Endometrial microvascular endothelial cells (primary cell): ENCODE results near the gene CCDC73. TPM values are rescaled to one million over a fixed set of nuclear protein-coding genes. Genes with fewer than 3 reads are reported as not detected.
"Not testable (repeated sequence)": the region's sequence is repeated elsewhere in the genome, so short reads cannot be mapped to it uniquely, and the experiment has no call there.

Experiments
- in situ Hi-C: cut with HindIII; loops from 2 replicates; pipeline ENCODE4 v1.10.0; 2017; ENCODE audit warnings: low sequenced_read_pairs, low pct_unique_long_range_greater_than_20kb; ENCODE audit errors: inconsistent ontology term
- total RNA-seq: library from RNA; depleted of rRNA; stranded (reverse); fragments of >200 nt; gene quantifications from one replicate; pipeline ENCODE4 v1.2.3, GENCODE V29; 2015; ENCODE audit errors: inconsistent ontology term

The CCDC73 gene
- total RNA-seq, 1 donor from 2014 or later: not detected

- in situ Hi-C loops: no loop called here
Measured at GRCh38 chr11:32817181-32817851, 22.9 kb upstream of the CCDC73 start.

GRCh38 chr11:32809313-32809712, 14.9 kb upstream of the CCDC73 start:
- in situ Hi-C loops: no loop called here

DNA sequence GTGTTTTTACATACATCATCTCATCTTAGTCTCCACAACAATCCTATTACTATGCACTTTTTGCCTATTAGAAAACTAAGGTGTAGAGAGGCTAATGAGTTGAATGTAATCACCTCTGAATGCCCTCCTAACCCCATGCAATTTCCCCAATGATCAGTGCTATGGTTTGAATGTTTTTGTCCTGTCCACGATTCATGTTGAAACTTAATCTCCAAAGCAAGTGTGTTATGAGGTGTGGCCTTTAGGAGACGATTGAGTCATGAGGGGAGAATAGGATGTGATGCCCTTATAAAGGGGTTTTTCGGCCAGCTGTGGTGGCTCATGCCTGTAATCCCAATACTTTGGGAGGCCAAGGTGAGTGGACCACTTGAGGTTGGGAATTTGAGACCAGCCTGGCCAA, 2.0 kb upstream of the CCDC73 start:
- in situ Hi-C loops: no loop called here

- in situ Hi-C loops: no loop called here
Measured at GRCh38 chr11:32792948-32793475, 1.4 kb downstream of the CCDC73 start.

DNA sequence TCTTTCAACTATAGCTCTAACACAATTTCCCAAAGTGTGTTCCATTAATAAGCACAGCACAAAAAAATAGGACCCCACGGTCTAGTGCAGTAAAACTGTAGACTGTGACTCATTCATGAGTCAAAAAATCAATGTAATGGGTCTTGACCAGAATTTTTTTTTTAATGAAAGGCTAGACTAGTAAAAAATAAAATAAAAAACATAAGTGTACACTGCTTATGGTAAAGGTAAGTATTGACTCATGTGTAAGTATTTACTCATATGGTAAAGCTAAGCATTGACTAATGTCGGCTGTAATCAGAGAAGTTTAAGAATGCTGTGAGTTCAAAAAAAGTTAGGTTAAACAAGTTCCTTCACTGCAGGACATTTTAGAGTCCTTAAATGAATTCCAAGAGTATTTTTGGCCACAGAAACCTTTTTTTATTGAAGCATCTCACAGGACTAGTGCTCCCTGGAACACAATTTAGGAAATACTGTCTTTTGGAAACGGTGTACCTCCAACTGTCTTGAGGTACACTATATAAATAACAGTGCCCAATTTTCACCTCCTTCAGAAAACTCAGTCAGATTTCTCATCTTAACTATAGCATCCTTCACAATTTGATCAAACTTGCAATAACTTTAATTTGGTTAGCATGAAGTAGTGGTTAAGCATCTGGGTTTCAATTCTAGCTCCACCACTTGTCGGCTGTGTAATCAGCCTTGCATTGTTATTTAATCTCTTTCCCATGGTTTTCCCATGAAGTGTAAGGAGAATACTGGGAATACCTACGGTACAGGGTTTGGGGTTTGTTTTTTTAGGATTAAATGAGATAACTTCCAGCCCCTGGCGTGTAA, 2.1 kb downstream of the CCDC73 start:
- in situ Hi-C loops: no loop called here

- in situ Hi-C loops: no loop called here
Measured at GRCh38 chr11:32790916-32791315, 3.5 kb downstream of the CCDC73 start.

DNA sequence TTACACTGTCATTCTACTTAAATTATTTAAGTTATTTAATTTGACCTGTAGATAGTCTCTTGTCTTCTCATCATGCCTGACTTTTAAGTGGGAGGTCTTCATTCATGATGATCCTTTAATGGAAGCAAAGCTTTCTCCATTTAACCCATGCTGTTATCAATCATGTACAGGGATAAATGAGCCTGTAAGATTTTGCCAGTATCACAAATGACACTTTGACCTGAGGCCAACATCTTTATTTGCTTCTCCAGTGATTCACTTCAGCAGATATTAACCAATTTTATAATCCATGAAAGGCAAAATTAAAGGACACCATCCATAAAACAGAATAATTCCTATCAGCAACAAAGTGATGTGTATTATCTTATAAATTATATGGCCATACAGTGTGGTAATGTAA, 7.7 kb downstream of the CCDC73 start:
- in situ Hi-C loops: no loop called here

DNA sequence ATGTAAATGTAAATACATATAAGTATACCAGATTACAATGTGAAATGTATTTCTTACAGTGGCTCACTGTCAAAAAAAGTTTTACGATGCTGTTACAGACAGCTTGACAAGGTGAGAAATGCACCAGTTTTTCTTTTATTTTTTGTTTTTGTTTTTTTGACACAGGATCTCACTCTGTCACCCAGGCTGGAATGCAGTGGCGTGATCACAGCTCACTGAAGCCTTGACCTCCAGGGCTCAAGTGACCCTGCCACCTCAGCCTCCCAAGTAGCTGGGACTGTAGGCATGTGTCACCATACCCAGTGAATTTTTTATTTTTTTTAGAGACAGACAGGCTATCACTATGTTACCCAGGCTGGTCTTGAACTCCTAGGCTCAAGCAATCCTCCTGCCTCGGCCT, 9.2 kb downstream of the CCDC73 start:
- in situ Hi-C loops: no loop called here

DNA sequence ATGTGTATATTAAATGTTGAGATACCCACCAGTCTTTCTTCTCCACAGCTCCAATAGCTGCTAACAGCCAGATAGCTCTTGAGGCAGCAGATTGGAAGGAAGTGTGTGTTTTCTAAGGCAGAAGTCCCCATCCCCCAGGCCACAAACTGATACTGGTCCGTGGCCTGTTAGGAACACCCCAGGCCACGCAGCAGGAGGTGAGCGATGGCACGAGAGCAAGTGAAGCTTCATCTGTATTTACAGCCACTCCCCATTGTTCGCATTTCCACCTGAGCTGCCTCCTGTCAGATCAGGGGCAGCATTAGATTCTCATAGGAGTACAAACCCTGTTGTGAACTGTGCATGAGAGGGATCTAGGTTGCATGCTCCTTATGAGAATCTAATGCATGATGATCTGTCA, 12.7 kb downstream of the CCDC73 start:
- in situ Hi-C loops: no loop called here

DNA sequence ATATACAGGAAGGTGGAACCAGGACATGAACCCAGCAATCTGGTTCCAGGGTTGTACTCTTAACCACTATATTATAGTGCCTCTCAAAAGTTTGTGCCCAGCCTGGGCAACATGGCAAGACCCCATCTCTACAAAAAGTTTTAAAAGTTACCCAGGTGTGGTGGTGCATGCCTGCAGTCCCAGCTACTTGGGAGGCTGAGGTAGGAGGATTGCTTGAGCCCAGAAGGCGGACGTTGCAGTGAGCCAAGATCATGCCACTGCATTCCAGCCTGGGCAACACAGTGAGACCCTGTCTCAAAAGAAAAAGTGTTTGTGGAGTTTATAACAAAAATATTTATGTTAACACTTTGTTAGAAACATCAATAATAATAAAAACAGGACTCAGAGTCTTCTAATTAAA, 13.6 kb downstream of the CCDC73 start:
- in situ Hi-C loops: not testable (repeated sequence)

DNA sequence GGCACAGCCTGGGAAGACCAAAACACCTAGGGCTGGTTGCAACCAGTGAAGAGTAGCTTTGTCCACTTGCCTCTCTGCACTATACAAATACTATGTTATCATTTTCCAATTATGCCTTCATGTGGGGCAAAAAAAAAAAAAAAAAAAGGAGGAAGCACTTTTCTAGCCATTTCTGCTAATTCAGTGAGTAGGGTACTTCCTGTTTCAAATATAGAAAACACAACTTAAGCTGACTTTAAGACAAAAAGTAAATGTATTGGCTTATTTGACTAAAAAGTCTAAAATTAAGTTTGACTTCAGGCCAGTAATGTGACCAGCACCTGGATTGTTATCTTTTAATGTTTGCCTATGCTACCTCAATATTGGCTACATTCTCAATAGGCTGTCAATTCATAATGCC, 15.3 kb downstream of the CCDC73 start:
- in situ Hi-C loops: no loop called here

DNA sequence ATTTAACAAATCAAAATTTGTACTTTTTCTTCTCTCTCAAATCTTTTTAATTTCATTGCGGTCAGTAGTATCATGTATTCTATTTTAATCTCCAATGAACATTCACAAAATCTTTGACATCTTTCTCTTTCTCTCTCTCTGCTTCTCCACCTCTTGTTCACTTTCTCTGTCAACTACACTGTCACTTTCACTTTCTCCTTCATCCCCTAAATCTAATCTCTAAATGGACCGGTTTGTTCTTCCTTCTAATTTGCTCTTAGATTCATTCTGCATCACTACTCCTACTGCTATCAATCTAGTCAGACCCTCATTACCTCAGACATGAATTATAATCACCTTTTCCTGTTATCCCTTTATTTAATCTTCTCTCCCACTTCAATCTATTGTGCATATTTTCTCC, 18.6 kb downstream of the CCDC73 start:
- in situ Hi-C loops: no loop called here

DNA sequence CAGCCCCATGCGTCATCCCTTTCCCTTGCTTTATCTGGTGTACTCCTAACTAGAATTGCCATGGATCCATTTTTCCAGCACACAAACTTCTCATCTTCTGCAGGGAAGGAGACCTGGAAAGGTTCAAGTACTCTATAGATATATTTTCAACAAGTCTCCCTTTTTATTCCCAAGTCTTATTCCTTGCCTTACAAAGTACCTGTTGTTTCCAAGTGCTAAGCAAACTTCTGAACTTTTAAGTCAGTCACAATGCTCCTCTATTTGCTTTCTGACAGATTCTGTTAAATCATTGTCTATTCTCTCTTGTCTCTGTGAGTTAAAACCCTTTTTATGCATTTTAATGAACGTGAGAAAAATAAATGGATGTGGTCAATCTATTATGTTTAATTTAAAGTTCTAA, 20.4 kb downstream of the CCDC73 start:
- in situ Hi-C loops: no loop called here

DNA sequence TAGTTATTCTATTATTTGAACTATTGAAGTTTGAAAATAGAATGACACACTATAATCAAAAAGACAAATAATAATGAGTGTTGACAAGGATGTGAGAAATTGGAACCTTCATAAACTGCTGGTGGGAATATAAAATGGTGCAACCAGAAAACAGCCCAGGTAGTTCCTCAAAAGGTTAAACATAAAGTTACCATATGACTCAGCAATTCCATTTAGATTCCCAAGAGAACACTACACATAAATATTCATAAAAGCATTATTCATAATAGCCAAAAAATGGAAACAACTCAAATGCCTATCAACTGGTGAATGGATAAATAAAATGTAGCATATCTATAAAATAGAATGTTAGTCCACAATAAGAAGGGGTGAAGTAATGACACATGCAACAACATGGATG, 21.7 kb downstream of the CCDC73 start:
- in situ Hi-C loops: no loop called here

GRCh38 chr11:32761774-32762173, 32.7 kb downstream of the CCDC73 start:
- in situ Hi-C loops: not testable (repeated sequence)

DNA sequence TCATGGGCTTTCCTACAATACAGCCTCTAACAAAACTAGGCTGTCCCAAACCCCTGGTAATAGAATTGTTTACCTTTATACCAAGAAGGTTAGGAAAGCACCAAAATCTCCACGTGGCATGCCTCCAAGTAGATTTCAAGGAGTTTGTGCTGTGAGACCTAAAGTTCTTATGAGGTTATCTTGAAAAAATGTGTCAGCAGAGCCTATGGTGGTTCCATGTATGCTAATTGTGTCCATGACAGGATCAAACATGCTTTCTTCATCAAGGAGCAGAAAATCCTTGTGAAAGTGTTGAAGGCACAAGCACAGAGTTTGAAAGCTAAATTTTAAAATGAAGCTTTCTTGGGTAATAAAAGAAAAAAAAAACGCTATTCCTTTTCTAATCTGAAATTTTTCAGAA, 36.2 kb downstream of the CCDC73 start:
- in situ Hi-C loops: no loop called here

DNA sequence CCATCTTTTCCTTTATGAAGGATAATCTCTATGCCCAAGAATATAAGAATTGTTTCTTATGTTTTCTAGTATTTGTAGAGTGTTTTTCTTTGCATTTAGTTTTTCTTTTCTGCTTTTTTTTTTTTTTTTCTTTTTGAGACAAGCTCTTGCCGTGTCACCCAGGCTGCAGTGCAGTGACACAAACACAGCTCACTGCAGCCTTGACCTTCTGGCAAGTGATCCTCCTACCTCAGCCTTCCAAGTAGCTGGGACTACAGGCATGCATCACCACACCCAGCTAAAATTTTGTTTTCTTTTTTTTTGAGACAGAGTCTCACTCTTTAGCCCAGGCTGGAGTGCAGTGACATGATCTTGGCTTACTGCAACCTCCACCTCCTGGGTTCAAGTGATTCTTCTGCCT, 41.3 kb downstream of the CCDC73 start:
- in situ Hi-C loops: not testable (repeated sequence)

DNA sequence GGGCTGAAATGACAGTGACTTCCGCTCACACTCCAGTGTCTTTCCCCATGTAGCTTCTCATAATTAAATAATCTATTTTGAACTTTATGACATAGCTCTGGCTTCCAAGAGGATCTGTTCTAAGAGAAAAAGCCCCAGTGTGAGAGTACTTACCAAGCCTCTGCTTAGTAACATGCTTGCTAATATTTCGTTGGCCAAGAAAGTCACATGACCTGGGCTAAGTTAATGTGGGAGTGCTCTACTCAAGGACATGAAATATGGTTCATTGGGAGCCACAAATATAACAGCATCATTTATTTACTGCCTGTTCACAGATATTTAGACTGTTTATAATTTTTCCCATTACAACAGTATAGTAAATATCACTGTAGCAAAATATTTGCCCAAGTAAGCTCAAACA, 42.5 kb downstream of the CCDC73 start:
- in situ Hi-C loops: no loop called here

DNA sequence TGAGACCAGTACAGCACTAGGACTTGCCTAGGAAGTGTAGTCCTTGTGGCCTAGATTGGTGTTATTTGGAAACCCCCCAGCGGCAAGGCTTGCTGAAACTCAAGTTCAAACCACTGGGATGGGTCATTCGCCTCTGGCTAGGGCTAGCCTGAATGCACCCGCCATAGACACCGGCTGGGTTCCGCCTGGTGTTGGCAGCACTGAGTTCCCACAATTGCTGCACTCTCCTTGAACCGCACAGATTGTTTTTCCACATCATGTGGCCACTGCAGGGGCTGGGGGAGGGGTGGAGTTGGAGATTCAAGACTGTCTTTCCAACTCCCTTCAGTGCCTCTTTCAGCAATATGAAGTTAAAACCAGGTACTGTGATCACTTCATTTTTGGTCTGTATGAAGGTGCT, 43.1 kb downstream of the CCDC73 start:
- in situ Hi-C loops: no loop called here

DNA sequence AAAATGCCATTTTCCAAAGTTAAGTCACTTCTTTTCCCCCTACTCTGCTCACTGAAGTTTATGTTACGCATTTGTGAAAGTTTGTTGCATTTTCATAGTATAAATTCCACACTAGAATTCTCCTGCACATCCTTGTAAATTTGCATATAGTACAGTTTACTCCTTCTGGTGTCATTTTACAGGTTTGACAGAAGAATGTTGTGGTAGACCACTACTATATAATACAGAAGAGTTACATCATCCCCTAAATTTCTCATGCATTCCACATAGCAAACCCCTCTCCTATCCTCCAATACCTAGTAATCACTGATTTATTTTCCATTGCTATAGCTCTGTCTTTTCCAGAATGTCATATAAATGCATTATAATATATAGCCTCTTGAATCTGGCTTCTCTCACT, 64.5 kb downstream of the CCDC73 start:
- in situ Hi-C loops: no loop called here
